Breast epithelium (tissue), 3 donors: ENCODE measurements around the gene EPDR1.

ENCODE experiments used
- CTCF ChIP-seq, 3 donors: fragments of 450-650 bp; IDR thresholded peaks; one replicate each; pipeline ENCODE4 v1.5.1; 2016 to 2017; ENCODE audit warnings: antibody characterized with exemption in 3 of 3, mild to moderate bottlenecking in 3 of 3, moderate library complexity in 3 of 3
- POLR2A ChIP-seq: fragments of 450-650 bp; IDR thresholded peaks from one replicate; pipeline ENCODE4 v1.6.1; 2016; ENCODE audit warnings: antibody characterized with exemption, mild to moderate bottlenecking, moderate library complexity

DNA sequence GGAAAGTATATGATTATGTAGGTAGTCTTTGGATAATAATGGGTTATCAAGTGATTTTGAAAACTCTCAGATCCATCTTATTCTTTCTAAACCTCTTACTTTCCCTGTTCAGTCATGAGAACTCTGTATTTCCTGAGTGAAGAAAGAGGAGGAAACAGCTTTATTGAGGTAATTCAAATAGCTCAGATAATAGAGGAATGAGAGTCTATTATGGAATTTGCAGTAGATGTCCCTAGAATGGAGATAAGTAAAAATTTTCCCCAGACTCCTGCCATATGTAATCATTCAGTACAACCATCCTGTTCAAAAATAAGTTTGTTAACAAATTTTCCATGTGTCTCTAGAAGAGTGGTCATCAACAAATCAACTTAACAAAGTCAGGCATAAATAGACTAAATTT lies 36.4 kb downstream of the EPDR1 start:
- TF ChIP-seq CTCF (IDR thresholded peaks at IDR 0.05) (no peak), POLR2A (no peak)
